KMS-11 (cell line): ENCODE results near the gene BATF.

ENCODE experiments used
- H2AFZ ChIP-seq: fragments of 200-600 bp; sonication (generic); 2 replicates; pipeline ENCODE4 v1.6.1; 2016; ENCODE audit warnings: antibody characterized with exemption, mixed run types, low read depth
- H3K27ac ChIP-seq: fragments of 200-600 bp; sonication (generic); 2 replicates; pipeline ENCODE4 v1.6.1; 2016; ENCODE audit warnings: mild to moderate bottlenecking, mixed run types
- H3K27me3 ChIP-seq: fragments of 200-600 bp; sonication (generic); 2 replicates; pipeline ENCODE4 v1.6.1; 2017; ENCODE audit warnings: mild to moderate bottlenecking, low read depth, mixed run types, moderate library complexity; ENCODE audit not compliant: insufficient read depth
- H3K36me3 ChIP-seq: fragments of 200-600 bp; sonication (generic); 2 replicates; pipeline ENCODE4 v1.6.1; 2017; ENCODE audit warnings: mild to moderate bottlenecking, mixed run types; ENCODE audit not compliant: insufficient read depth
- H3K4me1 ChIP-seq: fragments of 200-600 bp; sonication (generic); 2 replicates; pipeline ENCODE4 v1.6.1; 2016; ENCODE audit warnings: mild to moderate bottlenecking, low read depth, mixed run types; ENCODE audit not compliant: poor library complexity, severe bottlenecking
- H3K4me2 ChIP-seq: fragments of 200-600 bp; sonication (generic); 2 replicates; pipeline ENCODE4 v1.7.0; 2016; ENCODE audit warnings: mild to moderate bottlenecking, mixed run types
- H3K4me3 ChIP-seq: fragments of 200-600 bp; sonication (generic); IDR thresholded peaks from 2 replicates; pipeline ENCODE4 v1.6.1; 2017; ENCODE audit warnings: low read depth, low read length, mixed read lengths; ENCODE audit not compliant: insufficient read depth
- H3K79me2 ChIP-seq: fragments of 200-600 bp; sonication (generic); 2 replicates; pipeline ENCODE4 v1.6.1; 2016; ENCODE audit warnings: low read depth, mixed run types; ENCODE audit not compliant: insufficient read depth
- H3K9ac ChIP-seq: fragments of 200-600 bp; sonication (generic); 2 replicates; pipeline ENCODE4 v1.6.1; 2016; ENCODE audit warnings: mild to moderate bottlenecking, mixed run types
- H4K20me1 ChIP-seq: fragments of 200-600 bp; sonication (generic); 2 replicates; pipeline ENCODE4 v1.6.1; 2016; ENCODE audit warnings: mild to moderate bottlenecking, mixed run types; ENCODE audit not compliant: insufficient read depth
- CTCF ChIP-seq: fragments of 200-600 bp; sonication (generic); conservative IDR thresholded peaks from 2 replicates; pipeline ENCODE4 v1.6.1; 2017; ENCODE audit warnings: low read depth, mild to moderate bottlenecking, antibody characterized with exemption, low read length, moderate library complexity, mixed read lengths

The BATF gene

GRCh38 chr14:75537071-75537470 is 14.8 kb downstream of the BATF start:
- Histone ChIP-seq H4K20me1 (no peaks in the 10 kb centered on the region), H3K4me2 (no peak overlapping the region), H3K27ac (no peak overlapping the region)

GRCh38 chr14:75539162-75539560 is 16.9 kb downstream of the BATF start:
- H3K27me3 ChIP-seq = no peaks in the 10 kb centered on the region
- no peak overlapping the region for H3K9ac ChIP-seq
- H3K79me2 ChIP-seq = no peaks in the 10 kb centered on the region
- TF ChIP-seq CTCF = no peak
- H3K4me3 ChIP-seq = no peak overlapping the region
- no peak overlapping the region for H3K27ac ChIP-seq
- no peak overlapping the region for H3K4me2 ChIP-seq
- no peak overlapping the region for H2AFZ ChIP-seq
- no peaks in the 10 kb centered on the region for H3K36me3 ChIP-seq
- no peaks in the 10 kb centered on the region for H4K20me1 ChIP-seq
- H3K4me1 ChIP-seq = no peaks in the 10 kb centered on the region

More at GRCh38 chr14:75537071-75537470, 14.8 kb downstream of the BATF start:
- Histone ChIP-seq H3K9ac (no peak overlapping the region), H3K4me1 (no peaks in the 10 kb centered on the region), H3K4me3 (no peak overlapping the region), H3K27me3 (no peaks in the 10 kb centered on the region), H3K79me2 (no peaks in the 10 kb centered on the region), H3K36me3 (no peaks in the 10 kb centered on the region), H2AFZ (no peak overlapping the region)
- TF ChIP-seq CTCF = no peak

GRCh38 chr14:75539561-75540478 is 17.6 kb downstream of the BATF start:
- no peak for TF ChIP-seq CTCF
- H3K4me1 ChIP-seq = no peaks in the 10 kb centered on the region
- no peak overlapping the region for H3K27ac ChIP-seq
- no peak overlapping the region for H3K9ac ChIP-seq
- H3K36me3 ChIP-seq = no peaks in the 10 kb centered on the region
- no peak overlapping the region for H3K4me2 ChIP-seq
- H3K4me3 ChIP-seq = no peak overlapping the region
- no peaks in the 10 kb centered on the region for H3K79me2 ChIP-seq
- H3K27me3 ChIP-seq = no peaks in the 10 kb centered on the region
- no peaks in the 10 kb centered on the region for H4K20me1 ChIP-seq
- no peak overlapping the region for H2AFZ ChIP-seq

GRCh38 chr14:75540479-75540851 is 18.2 kb downstream of the BATF start:
- H3K27me3 ChIP-seq = no peaks in the 10 kb centered on the region
- H3K4me2 ChIP-seq = no peak overlapping the region
- H2AFZ ChIP-seq = no peak overlapping the region
- no peaks in the 10 kb centered on the region for H4K20me1 ChIP-seq
- H3K27ac ChIP-seq = no peak overlapping the region
- TF ChIP-seq CTCF = no peak
- H3K4me1 ChIP-seq = no peaks in the 10 kb centered on the region
- no peaks in the 10 kb centered on the region for H3K36me3 ChIP-seq
- no peaks in the 10 kb centered on the region for H3K79me2 ChIP-seq
- H3K9ac ChIP-seq = no peak overlapping the region
- no peak overlapping the region for H3K4me3 ChIP-seq
